Dedifferentiated amniotic fluid mesenchymal stem cell (primary cell): ENCODE measurements around the gene ROBO2.
A peak's percentile ranks its signal among the peaks of the same experiment; 100 is the strongest.

ENCODE experiments used
- DNase-seq: peaks from one replicate; pipeline ENCODE4 v3.0.0-alpha.2; 2016; ENCODE audit errors: extremely low spot score

The ROBO2 gene

GRCh38 chr3:77412584-77412983, 372.7 kb downstream of the ROBO2 start:
- DNase-seq: peak; percentile 68

GRCh38 chr3:77414881-77415280, 375.0 kb downstream of the ROBO2 start:
- DNase-seq: no peak

GRCh38 chr3:77420336-77420735, 380.4 kb downstream of the ROBO2 start:
- no peak for DNase-seq

- DNase-seq: no peak
Observed at GRCh38 chr3:77421916-77422315, 382.0 kb downstream of the ROBO2 start.

GRCh38 chr3:77426531-77426930, 386.6 kb downstream of the ROBO2 start:
- DNase-seq: no peak

- DNase-seq: no peak
Observed at GRCh38 chr3:77427528-77427927, 387.6 kb downstream of the ROBO2 start.

GRCh38 chr3:77436908-77437307, 397.0 kb downstream of the ROBO2 start:
- peak; percentile 31 for DNase-seq

- DNase-seq: no peak
Observed at GRCh38 chr3:77446084-77446483, 406.2 kb downstream of the ROBO2 start.

- DNase-seq: no peak
Observed at GRCh38 chr3:77446761-77447160, 406.9 kb downstream of the ROBO2 start.

- no peak for DNase-seq
Observed at GRCh38 chr3:77449459-77450350, 409.8 kb downstream of the ROBO2 start.

GRCh38 chr3:77456431-77456830, 416.5 kb downstream of the ROBO2 start:
- no peak for DNase-seq

GRCh38 chr3:77456906-77457305, 417.0 kb downstream of the ROBO2 start:
- DNase-seq: no peak

GRCh38 chr3:77459926-77460325, 420.0 kb downstream of the ROBO2 start:
- no peak for DNase-seq

GRCh38 chr3:77460326-77460725, 420.4 kb downstream of the ROBO2 start:
- no peak for DNase-seq

- DNase-seq: no peak
Observed at GRCh38 chr3:77462951-77463350, 423.1 kb downstream of the ROBO2 start.

GRCh38 chr3:77464111-77464688, 424.3 kb downstream of the ROBO2 start:
- no peak for DNase-seq

GRCh38 chr3:77466562-77467115, 426.7 kb downstream of the ROBO2 start:
- DNase-seq: no peak

- DNase-seq: peak; percentile 19
Observed at GRCh38 chr3:77467702-77468625, 428.1 kb downstream of the ROBO2 start.

GRCh38 chr3:77468626-77469020, 428.7 kb downstream of the ROBO2 start:
- DNase-seq: no peak

GRCh38 chr3:77475507-77475906, 435.6 kb downstream of the ROBO2 start:
- DNase-seq: no peak

GRCh38 chr3:77479021-77479420, 439.1 kb downstream of the ROBO2 start:
- DNase-seq: no peak

- no peak for DNase-seq
Observed at GRCh38 chr3:77489216-77489615, 449.3 kb downstream of the ROBO2 start.
